ENCODE measurements around the gene TPR. TPM values are rescaled to one million over a fixed set of nuclear protein-coding genes. Genes with fewer than 3 reads are reported as not detected.

TPR gene
- total RNA-seq, 1 experiment from 2014 or later = 104 TPM

GRCh38 chr1:186337554-186337953 is 37.5 kb downstream of the TPR start:
- Histone ChIP-seq H3K4me2 (no peak overlapping the region), H3F3A (ENCODE audit: insufficient read depth, low read depth) (no peaks in the 10 kb centered on the region), H3K4me3 (no peak overlapping the region), H3K9me3 (ENCODE audit: insufficient read depth, low read depth) (no peaks in the 10 kb centered on the region), H3K27me3 (ENCODE audit: insufficient read depth, low read depth) (no peaks in the 10 kb centered on the region), H2AFZ (no peak overlapping the region), H3K79me2 (ENCODE audit: low read depth) (no peaks in the 10 kb centered on the region), H3K9me2 (ENCODE audit: insufficient read depth) (no peaks in the 10 kb centered on the region), H4K20me1 (ENCODE audit: insufficient read depth) (no peaks in the 10 kb centered on the region), H3K27ac (no peak overlapping the region), H3K36me3 (ENCODE audit: low read depth) (peaks cover 59% of the 10 kb centered on the region), H3K4me1 (replicated peaks; ENCODE audit: insufficient read depth) (no peaks in the 10 kb centered on the region)
- ChIA-PET CTCF (no interaction called here), POLR2A (ENCODE audit: unreplicated experiment) (no interaction called here)
- no TSS peak for BruUV-seq (replicated peaks)
- no peak for DNase-seq
- TF ChIP-seq CTCF (conservative IDR thresholded peaks at IDR 0.05) (no peak), EZH2 (IDR thresholded peaks at IDR 0.05; ENCODE audit: low read depth) (no peak)
- intact Hi-C loops (cut with micrococcal nuclease; ENCODE audit: unreplicated experiment) = no loop called here

GRCh38 chr1:186330758-186331157 is 44.3 kb downstream of the TPR start:
- Histone ChIP-seq H3K36me3 (ENCODE audit: low read depth) (peaks cover 61% of the 10 kb centered on the region), H2AFZ (no peak overlapping the region), H3K79me2 (ENCODE audit: low read depth) (no peaks in the 10 kb centered on the region), H3F3A (ENCODE audit: insufficient read depth, low read depth) (peaks cover 4% of the 10 kb centered on the region; the same call in 1 of the 2 replicates), H3K9me3 (ENCODE audit: insufficient read depth, low read depth) (no peaks in the 10 kb centered on the region), H3K4me1 (replicated peaks; ENCODE audit: insufficient read depth) (no peaks in the 10 kb centered on the region), H3K27me3 (ENCODE audit: insufficient read depth, low read depth) (no peaks in the 10 kb centered on the region), H3K27ac (no peak overlapping the region), H4K20me1 (ENCODE audit: insufficient read depth) (peaks cover 5% of the 10 kb centered on the region), H3K4me3 (no peak overlapping the region), H3K4me2 (no peak overlapping the region), H3K9me2 (ENCODE audit: insufficient read depth) (no peaks in the 10 kb centered on the region)
- DNase-seq = no peak
- intact Hi-C loops (cut with micrococcal nuclease; ENCODE audit: unreplicated experiment) = no loop called here
- BruUV-seq (replicated peaks) = no TSS peak
- ChIA-PET POLR2A (ENCODE audit: unreplicated experiment) (no interaction called here), CTCF (no interaction called here)
- TF ChIP-seq CTCF (conservative IDR thresholded peaks at IDR 0.05) = peak; percentile 55; the same call in 1 of the 2 replicates
- no peak for TF ChIP-seq EZH2 (IDR thresholded peaks at IDR 0.05; ENCODE audit: low read depth)

GRCh38 chr1:186327331-186327730 is 47.7 kb downstream of the TPR start:
- Histone ChIP-seq H3K4me3 (no peak overlapping the region), H3K36me3 (ENCODE audit: low read depth) (peaks cover 58% of the 10 kb centered on the region), H3K9me2 (ENCODE audit: insufficient read depth) (no peaks in the 10 kb centered on the region), H4K20me1 (ENCODE audit: insufficient read depth) (peaks cover 12% of the 10 kb centered on the region), H3K79me2 (ENCODE audit: low read depth) (no peaks in the 10 kb centered on the region), H3K27me3 (ENCODE audit: insufficient read depth, low read depth) (no peaks in the 10 kb centered on the region), H3K4me2 (no peak overlapping the region), H2AFZ (no peak overlapping the region), H3K4me1 (replicated peaks; ENCODE audit: insufficient read depth) (no peaks in the 10 kb centered on the region), H3F3A (ENCODE audit: insufficient read depth, low read depth) (peaks cover 4% of the 10 kb centered on the region; the same call in 1 of the 2 replicates), H3K27ac (no peak overlapping the region), H3K9me3 (ENCODE audit: insufficient read depth, low read depth) (no peaks in the 10 kb centered on the region)
- ChIA-PET CTCF (no interaction called here), POLR2A (ENCODE audit: unreplicated experiment) (no interaction called here)
- no peak for DNase-seq
- intact Hi-C loops (cut with micrococcal nuclease; ENCODE audit: unreplicated experiment) = loop anchor here (10.0 kb wide), 1 partner anchor 173 kb away; no protein-coding TSS in a partner anchor
- TF ChIP-seq EZH2 (IDR thresholded peaks at IDR 0.05; ENCODE audit: low read depth) (no peak), CTCF (conservative IDR thresholded peaks at IDR 0.05) (no peak)
- no TSS peak for BruUV-seq (replicated peaks)

All from PC-9 (cell line).